Ovary (tissue), 3 donors: ENCODE measurements around the gene SNX25.

Experiments
- CTCF ChIP-seq, 3 donors: fragments of 450-650 bp in 2 of 3; fragments of 200-600 bp in 1 of 3; IDR thresholded peaks; one replicate each; pipeline versions ENCODE4 v1.5.1 to v1.8.0; 2016 to 2022; ENCODE audit warnings: antibody characterized with exemption in 3 of 3, mild to moderate bottlenecking in 1 of 3
- EP300 ChIP-seq: sonication (generic); formaldehyde crosslinking; IDR thresholded peaks from one replicate; pipeline ENCODE4 v1.6.1; 2017; ENCODE audit warnings: antibody characterized with exemption
- POLR2A ChIP-seq: fragments of 450-650 bp; IDR thresholded peaks from one replicate; pipeline ENCODE4 v1.6.1; 2017; ENCODE audit warnings: antibody characterized with exemption, mild to moderate bottlenecking, moderate library complexity
- donor health status: DM: no; HTN: no; CAD: no.

GRCh38 chr4:185332575-185333464, 123.4 kb downstream of the SNX25 start:
- TF ChIP-seq CTCF (IDR thresholded peaks at IDR 0.05): no peak
- no peak for TF ChIP-seq EP300
- TF ChIP-seq POLR2A: no peak
